ENCODE data around the gene LRFN5.

The LRFN5 gene

DNA sequence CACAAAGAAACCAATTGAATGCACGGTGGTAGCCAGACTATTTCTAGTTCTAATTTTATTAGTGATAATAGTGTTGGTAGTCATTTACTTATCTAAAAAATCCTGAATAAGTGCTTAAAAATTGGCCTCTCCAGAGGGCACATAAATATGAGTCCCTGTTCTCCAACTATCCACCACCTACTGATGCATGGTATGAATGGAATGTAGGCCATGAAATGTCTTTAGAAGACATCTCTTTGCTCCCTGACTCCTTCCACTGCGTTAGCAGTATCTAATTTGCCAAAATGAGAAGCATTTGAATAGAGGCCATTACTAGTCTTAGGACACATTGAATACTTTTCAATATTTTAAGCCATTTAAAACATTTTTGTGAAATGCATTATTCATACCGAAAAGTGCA, 261.7 kb downstream of the LRFN5 start:
- H3K4me3 ChIP-seq (ENCODE audit: low read depth, low read length) = no peak overlapping the region
- DNase-seq (ENCODE audit: low read depth) = no peak
- TF ChIP-seq, protein P1, sequence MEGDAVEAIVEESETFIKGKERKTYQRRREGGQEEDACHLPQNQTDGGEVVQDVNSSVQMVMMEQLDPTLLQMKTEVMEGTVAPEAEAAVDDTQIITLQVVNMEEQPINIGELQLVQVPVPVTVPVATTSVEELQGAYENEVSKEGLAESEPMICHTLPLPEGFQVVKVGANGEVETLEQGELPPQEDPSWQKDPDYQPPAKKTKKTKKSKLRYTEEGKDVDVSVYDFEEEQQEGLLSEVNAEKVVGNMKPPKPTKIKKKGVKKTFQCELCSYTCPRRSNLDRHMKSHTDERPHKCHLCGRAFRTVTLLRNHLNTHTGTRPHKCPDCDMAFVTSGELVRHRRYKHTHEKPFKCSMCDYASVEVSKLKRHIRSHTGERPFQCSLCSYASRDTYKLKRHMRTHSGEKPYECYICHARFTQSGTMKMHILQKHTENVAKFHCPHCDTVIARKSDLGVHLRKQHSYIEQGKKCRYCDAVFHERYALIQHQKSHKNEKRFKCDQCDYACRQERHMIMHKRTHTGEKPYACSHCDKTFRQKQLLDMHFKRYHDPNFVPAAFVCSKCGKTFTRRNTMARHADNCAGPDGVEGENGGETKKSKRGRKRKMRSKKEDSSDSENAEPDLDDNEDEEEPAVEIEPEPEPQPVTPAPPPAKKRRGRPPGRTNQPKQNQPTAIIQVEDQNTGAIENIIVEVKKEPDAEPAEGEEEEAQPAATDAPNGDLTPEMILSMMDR (IDR thresholded peaks at IDR 0.05; ENCODE audit: low read depth, low read length) = no peak
- TF ChIP-seq, protein P2, sequence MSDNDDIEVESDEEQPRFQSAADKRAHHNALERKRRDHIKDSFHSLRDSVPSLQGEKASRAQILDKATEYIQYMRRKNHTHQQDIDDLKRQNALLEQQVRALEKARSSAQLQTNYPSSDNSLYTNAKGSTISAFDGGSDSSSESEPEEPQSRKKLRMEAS (IDR thresholded peaks at IDR 0.05; ENCODE audit: low read depth, low read length) = no peak
- TF ChIP-seq POLR2A (IDR thresholded peaks at IDR 0.05; ENCODE audit: extremely low read depth, insufficient read length) (no peak), MYC (IDR thresholded peaks at IDR 0.05; ENCODE audit: low read depth, low read length) (no peak)

DNA sequence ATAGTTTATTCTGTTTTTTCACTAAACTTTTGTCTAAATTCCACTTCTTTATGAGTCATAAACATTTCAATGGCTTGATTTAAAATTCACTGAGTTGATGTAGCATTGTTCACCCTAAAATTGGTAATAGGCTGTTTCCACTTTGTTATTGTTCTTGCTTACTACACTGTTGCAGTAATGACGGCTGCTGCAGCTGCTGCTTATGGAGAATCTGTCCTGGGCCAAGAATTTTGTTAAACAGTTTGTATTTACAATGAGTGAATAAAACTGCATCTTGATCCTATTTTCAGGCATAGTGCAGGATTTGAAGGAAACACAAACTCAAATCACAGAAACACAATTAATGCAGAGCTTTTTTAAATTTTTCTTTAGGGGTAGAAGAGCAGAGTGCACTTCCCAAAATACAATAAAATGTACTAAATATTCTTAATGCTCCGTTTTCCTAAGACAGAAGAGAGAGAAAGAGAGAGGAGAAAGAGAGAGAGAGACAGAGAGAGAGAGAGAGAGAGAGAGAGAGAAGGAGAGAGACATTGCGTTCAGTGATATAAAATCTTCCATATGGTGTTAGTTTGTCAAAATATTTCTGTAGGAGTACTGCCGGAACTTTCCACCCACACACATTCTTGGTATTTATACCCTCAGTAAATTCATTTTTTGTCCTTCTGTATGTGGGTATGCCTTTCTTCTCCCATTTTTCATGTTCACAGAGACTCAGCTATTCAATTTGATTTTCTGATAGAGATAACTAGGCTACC, 266.4 kb downstream of the LRFN5 start:
- no peak overlapping the region for H3K4me3 ChIP-seq (ENCODE audit: low read depth, low read length)
- no peak for DNase-seq (ENCODE audit: low read depth)
- TF ChIP-seq, protein P1 (IDR thresholded peaks at IDR 0.05; ENCODE audit: low read depth, low read length) = no peak
- TF ChIP-seq MYC (IDR thresholded peaks at IDR 0.05; ENCODE audit: low read depth, low read length) (no peak), POLR2A (IDR thresholded peaks at IDR 0.05; ENCODE audit: extremely low read depth, insufficient read length) (no peak)
- TF ChIP-seq, protein P2 (IDR thresholded peaks at IDR 0.05; ENCODE audit: low read depth, low read length) = no peak

DNA sequence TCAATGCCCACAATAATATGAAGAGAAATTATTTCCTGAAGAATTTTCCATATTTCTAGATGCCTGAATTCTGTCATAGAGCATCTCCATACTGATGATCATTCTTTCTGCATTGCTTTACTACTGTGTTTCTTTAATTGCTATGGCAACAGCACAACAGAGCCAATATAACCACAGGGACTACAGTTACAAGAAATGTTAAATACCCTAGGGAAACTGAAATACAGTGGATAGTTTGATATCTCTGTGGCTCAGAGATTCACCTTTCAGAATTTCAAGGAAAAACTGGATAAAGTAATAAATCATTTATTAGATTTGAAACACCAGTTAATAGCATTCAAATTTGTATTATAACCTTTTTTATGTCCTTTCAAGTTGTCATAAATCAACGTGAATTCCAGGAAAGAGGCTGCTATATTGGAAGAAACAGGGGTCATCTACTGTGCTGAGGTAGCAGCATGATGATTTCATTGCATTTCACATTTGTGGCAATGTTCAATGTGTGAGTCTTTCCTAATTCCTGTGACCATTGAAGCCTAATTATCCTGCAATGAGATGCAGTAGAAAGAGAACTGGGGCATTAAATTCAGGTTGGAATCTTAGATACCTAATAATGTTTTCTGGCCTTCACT, 267.1 kb downstream of the LRFN5 start:
- no peak overlapping the region for H3K4me3 ChIP-seq (ENCODE audit: low read depth, low read length)
- no peak for TF ChIP-seq POLR2A (IDR thresholded peaks at IDR 0.05; ENCODE audit: extremely low read depth, insufficient read length)
- TF ChIP-seq, protein P1 (IDR thresholded peaks at IDR 0.05; ENCODE audit: low read depth, low read length) = no peak
- TF ChIP-seq, protein P2 (IDR thresholded peaks at IDR 0.05; ENCODE audit: low read depth, low read length) = no peak
- TF ChIP-seq MYC (IDR thresholded peaks at IDR 0.05; ENCODE audit: low read depth, low read length) = no peak
- no peak for DNase-seq (ENCODE audit: low read depth)

DNA sequence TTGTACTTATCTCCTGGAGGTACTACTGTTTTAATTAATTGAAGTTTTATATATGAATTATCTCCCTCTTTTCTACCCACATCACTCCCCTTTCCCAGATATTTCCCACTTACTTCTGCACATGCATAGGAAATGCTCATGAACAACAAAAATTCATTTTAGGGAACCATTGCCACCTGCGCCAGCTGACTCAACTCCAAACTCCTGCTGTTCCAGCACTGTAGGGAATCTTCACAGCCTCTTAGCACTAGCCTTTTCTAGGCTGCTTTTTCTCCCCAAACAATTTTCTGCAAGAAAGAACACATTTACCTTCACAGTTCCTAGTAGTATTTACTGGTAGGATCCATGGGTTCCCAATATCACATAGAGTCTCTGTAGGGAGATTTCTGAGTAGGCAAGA, 268.4 kb downstream of the LRFN5 start:
- TF ChIP-seq, protein P1 (IDR thresholded peaks at IDR 0.05; ENCODE audit: low read depth, low read length) = no peak
- TF ChIP-seq POLR2A (IDR thresholded peaks at IDR 0.05; ENCODE audit: extremely low read depth, insufficient read length) (no peak), MYC (IDR thresholded peaks at IDR 0.05; ENCODE audit: low read depth, low read length) (no peak)
- TF ChIP-seq, protein P2 (IDR thresholded peaks at IDR 0.05; ENCODE audit: low read depth, low read length) = no peak
- no peak overlapping the region for H3K4me3 ChIP-seq (ENCODE audit: low read depth, low read length)
- no peak for DNase-seq (ENCODE audit: low read depth)

DNA sequence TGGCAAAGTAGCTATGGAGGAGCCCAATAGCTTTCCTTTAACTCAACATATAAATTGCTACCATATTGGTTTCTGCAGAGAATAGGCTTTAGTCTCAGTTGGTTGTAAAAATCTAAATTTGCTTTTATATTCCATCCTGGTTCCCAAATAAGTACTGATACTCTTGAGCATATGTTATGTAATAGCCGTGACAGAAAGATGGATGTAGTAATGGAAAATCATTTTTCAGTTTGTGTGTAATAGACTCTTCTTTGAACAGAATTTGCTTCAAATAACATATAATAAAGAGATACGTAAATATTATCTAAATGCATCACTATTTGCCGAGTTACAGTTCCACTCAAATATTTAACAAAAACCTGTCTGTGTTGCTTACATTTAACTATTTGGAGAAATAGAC, 271.6 kb downstream of the LRFN5 start:
- no peak overlapping the region for H3K4me3 ChIP-seq (ENCODE audit: low read depth, low read length)
- DNase-seq (ENCODE audit: low read depth) = no peak
- TF ChIP-seq MYC (IDR thresholded peaks at IDR 0.05; ENCODE audit: low read depth, low read length) (no peak), POLR2A (IDR thresholded peaks at IDR 0.05; ENCODE audit: extremely low read depth, insufficient read length) (no peak)
- TF ChIP-seq, protein P1 (IDR thresholded peaks at IDR 0.05; ENCODE audit: low read depth, low read length) = no peak
- TF ChIP-seq, protein P2 (IDR thresholded peaks at IDR 0.05; ENCODE audit: low read depth, low read length) = no peak
